Astrocyte (in vitro differentiated cells and primary cell): Measurements from ENCODE around the gene SYNC.

Experiments
- CTCF ChIP-seq: IDR thresholded peaks from 2 replicates; pipeline ENCODE4 v1.5.1; 2011; ENCODE audit warnings: low read depth, mild to moderate bottlenecking, inconsistent platforms, low read length, moderate library complexity; ENCODE audit not compliant: insufficient read depth
- EZH2 ChIP-seq: IDR thresholded peaks from 2 replicates; pipeline ENCODE4 v1.6.1; 2012; ENCODE audit warnings: mild to moderate bottlenecking, low read length, inconsistent platforms; ENCODE audit not compliant: insufficient read depth

- TF ChIP-seq CTCF = no peak
- TF ChIP-seq EZH2 = no peak
These were observed 17.1 kb downstream of the SYNC start for GRCh38 chr1:32685498-32685897.
